Stimulated activated CD8-positive, alpha-beta memory T cell treated with anti-CD3 and anti-CD28 coated beads, Interleukin-4, amount 100 ng/mL, for 48 hours (primary cell): ENCODE measurements around the gene ELL.
A peak's percentile ranks its signal among the peaks of the same experiment; 100 is the strongest.

ENCODE experiments used
- DNase-seq: peaks from one replicate; pipeline ENCODE4 v3.0.0-alpha.2; 2020

Gene ELL

DNA sequence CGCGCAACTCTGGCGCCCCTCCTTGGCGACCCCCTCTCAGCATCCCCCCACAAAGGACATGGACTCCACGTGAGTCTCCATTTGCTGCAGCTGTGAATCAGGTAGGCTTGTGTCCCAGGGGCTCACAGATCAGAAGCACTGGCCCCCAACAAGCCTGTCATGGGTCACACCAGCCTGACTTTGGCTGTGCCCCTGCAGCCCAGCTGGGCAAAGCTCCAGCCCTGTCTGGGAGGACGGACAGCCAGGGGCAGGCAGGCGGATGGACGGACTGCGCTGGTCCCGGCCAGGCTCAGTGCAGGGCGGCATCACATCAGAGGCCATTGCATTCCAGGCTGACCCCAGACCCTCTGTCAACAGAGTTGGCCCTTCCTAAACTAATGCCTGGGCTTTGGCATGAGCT, 55.5 kb downstream of the ELL start:
- no peak for DNase-seq

DNA sequence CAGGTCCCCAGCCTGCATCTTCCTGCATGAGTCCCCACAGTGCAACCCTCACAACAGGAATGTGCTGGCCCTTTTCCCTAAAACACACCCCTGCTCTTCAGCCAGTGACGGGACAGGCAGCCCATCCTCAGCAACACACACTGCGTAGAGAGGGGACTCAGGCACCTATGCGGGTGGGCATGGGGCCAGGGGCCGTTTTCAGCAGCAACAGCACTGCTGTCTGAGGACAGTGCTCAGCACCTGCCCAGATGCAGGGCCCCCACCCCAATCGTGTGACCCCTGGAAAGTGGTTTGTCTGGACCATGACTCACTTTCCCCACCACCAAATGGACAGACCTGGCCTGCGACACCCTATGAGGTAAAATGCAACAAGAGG, 55.9 kb downstream of the ELL start:
- DNase-seq: no peak

DNA sequence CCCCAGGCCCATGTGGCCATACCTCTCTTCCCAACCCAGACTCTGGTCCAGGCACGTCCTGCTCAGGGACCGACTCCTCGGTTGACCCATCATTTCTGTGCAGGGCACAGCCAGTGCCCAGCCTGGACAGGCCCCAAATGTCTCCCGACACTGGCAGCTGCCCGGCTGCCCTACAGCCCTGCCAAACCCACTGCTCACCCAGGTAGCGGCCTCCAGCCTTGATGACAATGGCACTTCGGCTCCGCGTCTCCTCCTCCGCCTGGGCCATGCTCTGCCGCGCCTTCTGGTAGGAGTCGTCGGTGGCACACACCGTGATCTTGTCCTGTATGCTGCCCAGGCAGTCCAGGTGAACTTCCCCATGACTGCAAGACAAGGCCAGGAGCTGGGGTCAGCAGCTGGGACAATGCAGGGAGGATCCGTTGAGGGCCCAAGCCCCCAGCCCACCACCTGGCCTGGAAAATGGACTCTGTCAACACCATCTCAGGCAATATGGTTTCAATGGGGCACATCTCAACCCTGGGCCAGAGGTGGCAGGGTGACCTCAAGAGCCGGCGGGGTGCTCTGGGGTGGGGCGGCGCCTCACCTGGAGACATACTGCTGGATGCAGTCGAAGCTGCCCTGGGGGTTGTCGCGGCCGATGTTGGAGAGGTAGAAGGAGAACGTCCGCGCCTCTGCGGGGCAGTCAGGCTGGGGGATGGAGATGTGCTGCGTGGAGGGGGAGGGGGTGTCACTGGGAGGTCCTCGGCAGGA, 56.5 kb downstream of the ELL start:
- no peak for DNase-seq

DNA sequence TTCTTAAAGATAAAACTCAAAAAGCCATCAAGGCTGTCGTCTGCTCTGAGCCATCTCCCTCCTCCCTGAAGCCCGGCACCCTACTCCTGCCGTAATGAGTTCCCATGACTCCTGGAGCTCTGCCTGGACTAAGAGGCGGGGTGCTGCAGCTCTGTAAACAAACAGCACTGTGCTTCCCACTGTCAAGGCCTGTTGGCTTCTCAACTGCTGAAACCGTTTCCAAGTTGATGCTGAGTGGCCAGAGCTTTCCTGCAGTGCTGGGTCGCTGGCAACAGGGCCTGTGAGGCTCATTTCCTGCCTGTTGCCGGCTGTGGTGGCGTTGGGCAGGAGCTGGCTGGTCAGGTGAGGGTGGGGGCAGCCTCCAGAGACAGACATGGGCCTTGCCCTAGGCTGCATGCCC, 57.2 kb downstream of the ELL start:
- no peak for DNase-seq

DNA sequence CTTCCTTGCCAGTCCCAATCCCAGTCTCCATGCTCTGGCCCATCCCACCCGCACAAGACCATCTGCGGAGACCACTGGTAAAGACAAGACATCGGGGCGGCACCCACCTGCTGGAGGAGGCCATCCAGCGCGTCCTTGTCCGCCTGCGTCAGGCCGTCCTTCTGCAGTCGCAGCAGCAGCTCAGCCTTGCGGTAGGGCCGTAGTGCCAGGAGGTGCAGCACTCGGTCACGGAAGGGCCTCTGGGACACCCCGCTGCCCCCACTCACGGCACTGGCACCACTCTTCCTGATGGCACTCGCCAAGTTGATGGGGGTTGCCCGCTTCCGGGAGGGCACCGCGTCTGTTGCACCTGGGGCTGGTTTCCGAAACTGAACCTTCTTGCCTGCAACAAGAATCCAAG, 60.4 kb downstream of the ELL start:
- no peak for DNase-seq

DNA sequence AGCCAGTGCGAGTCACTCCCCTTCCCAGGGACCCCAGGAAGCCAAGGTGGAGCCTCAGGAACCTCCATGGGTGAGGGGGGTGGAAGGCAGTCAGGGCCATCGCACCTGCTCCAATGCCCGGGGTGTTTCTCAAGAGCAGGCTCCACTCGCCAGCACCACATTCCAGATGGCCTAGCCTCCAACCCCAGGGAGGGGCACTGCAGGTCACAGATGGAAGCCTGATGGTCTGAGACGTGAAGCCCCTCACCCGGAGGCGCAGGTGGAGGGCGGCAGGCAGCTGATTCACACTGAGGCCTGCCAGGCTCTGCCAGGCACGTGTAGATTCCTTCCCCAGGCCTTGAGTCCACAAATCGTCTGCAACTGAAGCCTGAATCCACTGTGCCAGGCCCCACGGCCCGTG, 61.0 kb downstream of the ELL start:
- DNase-seq: no peak

DNA sequence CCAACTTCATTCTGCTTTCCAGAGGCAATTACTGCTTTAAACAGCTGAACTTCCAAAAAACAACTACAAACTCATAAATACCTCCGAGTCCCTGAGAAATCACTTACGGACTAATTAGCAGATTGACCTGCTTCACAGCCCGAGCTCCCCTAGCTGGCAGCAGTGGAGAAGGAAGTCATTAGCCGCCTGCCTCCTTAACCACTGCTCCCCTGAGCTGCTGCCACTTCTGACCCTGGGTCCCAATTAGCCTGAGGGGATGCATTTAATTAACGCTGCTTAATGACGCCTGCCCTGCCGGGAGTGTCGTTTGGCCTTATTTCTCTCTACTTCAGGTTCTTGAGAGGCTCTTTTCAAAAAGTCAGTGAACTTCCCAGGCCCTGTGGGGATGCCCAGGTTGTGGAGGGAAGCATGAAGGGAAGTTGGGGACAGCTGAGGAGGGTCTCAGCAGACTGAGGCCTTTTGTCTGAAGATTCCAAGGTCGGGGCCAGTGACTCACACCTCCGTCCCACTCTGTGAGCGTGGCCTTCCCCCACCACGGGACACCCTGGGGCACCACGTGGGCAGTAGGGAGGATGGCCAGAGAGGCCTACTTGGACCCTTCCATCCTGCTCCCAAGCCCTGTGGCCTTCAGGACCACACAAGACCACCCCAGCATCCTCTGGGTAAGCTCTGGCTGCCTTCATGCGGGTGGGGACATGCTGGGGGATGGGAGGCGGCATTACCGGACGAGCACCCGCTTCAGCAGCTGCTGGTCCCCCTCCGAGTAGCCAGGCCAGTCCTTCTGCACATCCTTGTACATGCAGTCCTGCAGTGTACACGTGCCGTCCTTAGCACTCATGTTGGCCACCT, 64.2 kb downstream of the ELL start:
- no peak for DNase-seq

DNA sequence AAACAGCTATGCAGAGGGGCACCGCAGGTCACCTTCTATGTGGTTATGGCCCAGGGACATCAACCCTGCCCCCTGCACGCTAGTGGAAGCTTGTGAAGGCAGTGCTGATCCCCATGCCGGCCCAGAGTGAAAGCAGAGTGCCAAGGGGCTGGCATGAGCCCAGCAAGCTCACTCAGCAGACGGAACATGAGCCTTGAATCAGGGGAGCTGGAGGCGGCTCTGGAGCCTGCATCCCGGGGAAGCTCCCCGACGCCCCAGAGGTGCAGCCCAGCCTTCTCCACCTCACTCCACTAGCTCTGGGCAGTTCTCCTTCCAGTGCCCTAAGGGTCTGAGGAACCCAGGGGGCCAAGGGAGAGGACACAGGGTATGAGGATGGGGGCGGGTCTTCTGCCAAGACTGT, 64.9 kb downstream of the ELL start:
- no peak for DNase-seq

DNA sequence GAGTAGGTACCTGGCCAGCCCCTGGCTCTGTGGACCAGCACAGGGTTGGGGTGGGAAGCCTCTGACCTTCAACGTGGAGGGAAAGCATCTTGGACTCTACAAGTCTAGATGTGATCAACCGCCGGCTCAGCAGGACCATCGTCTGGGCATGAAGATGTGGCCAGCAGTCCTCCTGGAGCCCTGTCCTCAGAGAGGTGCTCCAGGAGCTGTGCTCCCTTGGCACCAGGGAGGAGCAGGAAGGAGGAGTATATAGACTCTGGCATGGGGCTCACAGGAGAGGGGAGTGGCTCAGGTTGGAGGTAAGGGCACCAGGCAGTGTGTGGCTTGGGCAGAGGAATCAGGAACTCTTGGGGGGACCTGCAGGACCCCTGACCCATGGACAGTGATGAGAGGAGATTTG, 65.6 kb downstream of the ELL start:
- DNase-seq: no peak

DNA sequence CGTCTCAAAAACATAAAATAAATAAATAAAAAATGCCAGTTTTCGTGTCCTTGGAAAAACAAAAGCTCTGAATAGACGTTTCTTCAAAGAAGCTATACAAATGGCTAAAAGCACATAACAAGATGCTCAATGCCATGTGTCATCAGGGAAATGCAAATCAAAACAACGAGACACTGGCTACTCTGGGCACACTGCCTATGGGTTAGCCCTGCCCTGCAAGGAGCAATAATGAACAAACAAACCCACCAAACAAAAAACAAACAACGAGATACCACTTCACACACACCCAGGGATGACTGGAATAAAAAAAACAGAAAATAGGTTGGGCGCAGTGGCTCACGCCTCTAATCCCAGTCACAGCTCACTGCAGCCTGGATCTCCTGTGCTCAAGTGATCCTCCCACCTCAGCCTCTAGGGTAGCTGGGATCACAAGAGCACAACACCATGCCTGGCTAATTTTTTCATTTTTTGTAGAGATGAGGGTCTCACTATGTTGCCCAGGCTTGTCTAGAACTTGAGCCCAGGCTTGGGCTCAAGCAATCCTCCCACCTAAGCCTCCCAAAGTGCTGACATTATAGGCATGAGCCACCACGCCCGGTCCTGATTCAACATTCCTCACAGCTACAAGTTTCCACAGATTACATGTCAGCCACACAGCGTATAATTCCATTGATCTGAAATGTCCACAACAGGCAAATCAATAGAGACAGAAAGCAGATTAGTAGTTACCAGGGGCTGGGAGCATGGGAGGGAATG, 68.4 kb downstream of the ELL start:
- DNase-seq: no peak

DNA sequence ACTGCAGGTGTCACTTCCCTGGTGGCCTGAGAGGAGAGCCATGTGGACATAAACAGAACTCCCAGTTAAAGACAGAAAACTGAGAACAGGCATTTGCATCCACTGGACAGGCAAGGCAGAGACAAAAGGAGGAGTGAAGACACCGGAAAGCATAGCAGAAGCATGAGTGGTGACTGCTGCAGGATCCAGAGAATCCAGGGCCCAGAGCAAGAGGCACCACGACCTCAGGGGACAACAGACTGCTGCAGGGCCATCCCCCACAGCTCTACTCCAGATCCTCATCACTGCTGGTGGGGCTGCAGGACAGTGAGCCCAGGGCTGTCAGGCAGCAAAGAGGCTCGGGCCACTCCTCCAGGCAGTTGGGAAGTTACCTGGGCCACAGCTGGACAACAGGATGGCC, 69.5 kb downstream of the ELL start:
- DNase-seq: no peak

DNA sequence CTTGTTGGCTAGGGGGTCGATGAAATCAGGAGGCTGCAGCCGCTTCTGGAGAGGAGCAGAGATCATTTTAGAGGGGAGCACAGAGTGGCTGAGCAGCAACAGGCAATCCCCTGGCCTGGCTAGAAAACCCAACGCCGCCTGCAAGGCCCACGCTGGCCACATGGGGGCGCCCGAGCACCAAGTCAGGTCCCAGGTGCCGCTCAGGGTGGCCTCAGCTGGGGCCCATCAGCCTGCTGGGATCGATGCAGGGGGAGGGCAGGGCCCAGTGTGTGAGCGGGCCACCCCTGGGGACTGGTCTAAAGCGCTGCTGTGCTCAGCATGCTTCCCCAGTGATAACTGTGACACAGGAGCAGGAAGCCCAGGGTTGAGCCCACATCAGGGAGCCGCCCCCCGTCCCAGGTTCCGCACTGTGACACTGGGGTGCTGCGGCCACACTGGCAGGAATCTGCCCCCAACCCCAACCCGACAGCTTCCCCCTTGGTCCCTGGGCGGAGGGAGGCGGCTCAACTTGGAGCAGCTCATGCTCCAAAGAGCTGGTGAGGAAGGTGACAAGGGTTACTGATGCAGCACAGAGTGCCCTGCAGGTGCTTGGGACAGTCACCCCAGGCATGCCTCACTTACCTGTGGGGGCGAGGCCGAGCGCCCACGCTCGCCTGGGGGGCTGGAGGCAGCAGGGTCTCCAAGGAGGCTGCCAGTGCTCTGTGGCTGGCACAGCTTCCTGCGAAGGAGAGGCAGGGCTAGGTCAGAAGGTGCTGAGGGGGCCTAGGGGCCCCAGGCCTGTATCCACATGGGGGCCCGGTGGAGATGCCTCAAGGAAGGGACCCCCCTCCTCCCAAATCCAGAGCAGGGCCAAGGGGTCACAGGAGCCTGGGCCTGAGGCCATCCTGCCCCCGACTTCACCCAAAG, 70.7 kb downstream of the ELL start:
- peak; percentile 97 for DNase-seq

DNA sequence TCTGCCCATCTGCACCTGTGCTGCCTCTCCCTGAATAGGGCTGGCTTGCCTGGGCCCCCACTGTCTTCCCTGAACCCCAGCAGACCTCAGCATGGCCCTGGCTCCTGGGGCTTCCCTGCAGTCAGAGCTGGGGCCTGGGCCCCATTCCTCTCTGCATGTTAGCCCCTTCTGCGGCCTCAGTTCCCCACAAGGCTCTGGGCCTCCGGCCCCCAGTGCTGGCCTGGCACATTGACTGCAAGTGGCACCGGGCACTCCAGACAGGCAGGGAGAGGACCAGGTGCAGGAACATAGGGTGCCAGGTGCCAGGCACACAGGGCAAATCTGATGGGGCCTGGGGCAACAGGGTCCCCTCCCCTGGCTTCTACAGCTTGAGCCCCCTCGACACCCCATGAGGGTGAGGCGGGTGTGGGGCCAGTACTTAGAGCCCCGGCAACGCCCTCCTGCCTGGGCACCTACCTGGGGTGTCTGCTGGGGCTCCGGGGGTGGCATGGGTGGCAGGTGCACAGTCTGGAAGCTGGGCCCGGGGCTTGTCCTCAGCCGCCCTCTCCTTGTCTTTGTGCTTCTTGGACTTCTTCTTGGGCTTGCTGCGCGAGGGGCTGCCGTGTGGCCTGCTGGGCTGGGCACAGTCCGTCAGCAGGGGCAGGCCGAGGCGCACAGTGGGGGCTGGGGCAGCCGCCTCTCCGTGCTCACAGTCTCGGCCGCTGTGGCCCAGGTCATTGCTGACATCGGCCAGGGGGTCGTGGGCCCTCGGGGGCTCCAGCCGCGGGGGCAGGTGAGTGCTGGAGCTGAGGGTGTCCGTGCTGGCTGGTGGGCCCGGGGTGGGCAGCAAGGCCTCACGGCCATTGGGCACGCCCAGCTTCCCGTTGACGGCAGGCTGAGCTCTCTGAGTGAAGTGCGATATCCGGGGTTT, 71.6 kb downstream of the ELL start:
- DNase-seq: no peak

DNA sequence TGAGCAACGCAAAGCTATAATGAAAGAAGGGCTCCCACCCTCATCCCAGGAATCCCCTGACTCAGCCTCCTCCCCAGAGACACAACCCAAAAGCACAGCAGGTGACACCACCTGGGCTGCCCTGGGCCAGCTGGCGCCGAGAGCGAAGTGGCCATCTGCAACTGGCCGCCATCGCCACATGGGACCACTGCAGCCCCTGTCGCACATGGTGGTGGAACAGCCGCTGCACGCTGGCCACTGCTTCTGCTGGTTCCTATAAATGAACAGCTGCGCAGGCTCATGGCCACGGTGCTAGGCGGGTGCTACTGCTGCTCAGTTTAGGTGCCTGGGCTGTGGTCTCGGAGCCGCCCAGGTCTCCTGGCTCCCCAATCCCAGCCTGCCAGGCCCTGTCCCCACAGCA, 72.3 kb downstream of the ELL start:
- no peak for DNase-seq

DNA sequence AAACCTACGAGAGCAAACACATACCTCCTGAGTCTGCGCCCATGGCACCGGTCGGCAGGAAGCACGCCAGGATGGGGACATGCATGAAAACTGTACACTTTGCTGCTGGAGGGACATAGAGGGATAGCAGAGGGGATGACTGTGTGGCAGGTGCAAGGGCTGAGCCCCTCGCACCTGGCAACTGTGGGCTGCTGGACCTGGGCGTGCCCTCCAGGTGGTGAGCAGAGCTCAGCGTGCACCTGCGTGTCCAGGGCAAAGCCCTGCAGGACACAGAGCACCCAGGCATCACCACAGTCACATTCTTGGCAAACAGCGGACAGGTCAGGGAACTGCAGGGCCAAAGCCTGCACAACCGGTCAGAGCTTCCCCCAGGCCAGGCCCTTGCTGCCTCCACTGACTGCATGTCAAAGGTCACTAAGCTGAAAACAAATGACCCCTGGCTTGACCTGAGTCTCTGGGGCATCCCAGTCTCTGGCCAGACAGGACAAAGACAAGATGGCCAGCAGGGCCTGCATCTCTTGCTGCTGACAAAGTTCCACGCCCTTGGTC, 75.0 kb downstream of the ELL start:
- DNase-seq: no peak

DNA sequence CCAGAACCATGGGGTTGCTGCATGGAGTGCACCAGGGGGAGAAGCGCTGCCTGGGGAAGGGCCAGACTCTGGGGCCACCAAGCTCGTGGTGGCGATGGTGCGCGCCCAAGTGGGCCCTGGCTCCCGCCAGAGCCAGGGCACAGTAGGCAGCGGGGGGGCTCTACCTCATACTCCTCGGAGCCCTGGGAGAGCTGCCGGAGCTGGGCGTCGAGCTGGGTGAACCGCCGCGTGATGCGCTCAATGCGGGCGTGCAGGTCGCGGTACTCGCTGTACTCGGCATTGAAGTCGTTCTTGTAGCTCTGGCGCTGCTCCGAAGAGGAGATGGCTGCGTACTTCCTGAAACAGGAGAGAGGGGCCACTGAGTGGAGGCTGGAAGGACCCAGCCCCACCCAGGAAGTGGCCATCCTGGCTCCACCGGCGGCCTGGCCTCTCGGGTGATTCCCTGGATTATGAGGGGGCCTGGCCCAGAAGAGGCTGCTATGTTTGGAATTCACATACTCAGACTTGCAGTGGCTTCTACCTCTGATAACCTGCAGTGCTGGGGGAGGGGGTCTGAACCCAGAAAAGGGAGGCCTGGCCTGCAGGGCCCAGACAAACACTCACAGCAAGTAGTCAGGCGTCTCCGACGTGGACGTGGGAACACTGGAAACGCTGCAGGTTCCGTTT, 75.6 kb downstream of the ELL start:
- no peak for DNase-seq

DNA sequence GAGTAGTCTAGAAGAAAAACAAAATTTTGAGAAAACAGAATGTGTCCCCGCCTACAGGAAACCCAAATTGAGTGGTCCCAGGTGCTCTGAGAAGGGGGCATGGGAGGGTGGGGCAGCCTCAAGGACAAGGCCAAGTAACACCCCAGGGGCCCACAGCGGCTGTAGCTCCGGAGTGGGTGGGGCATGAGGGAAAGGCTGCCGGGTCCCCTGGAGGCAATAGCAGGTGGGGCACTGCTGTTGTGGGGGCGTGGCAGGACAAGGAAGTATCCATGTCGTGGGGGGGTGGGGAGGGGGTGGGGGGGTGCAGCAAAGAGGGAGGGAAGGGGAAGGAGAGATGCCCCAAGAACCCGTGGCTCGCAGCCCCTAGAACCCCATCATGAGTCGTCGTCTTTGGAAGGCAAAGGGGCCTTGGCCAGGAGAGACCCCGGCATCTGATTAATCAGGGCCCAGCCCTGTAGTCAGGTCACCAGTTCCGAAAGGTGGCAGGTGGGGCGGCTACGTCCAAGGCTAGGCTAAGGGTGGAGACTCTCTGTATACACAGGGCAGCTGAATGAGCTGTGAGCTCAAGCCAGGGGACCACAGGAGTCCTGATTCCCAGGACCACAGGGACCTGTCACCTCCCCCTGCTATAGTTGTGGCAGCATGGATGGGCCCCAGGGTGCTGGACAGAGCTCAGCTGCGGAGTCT, 76.5 kb downstream of the ELL start:
- DNase-seq: no peak

DNA sequence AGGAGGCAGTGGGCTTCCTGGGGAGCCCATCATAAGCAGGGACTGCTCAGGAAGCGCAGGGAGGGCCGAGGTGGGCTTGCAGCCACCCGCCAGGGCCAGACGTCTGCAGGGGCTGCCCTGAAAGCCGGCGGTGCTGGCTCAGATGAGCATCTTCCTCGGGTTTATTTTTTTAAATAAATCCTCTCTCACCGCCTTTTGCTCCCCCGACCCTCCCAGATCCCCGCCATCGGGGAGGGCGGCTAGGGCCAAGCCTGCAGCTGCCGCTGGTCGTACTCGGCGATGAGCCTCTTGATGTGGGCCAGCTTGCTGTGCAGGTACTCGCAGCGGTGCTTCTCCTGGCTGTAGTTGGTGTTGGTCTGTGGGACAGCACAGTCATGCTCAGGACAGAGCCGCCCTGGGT, 77.4 kb downstream of the ELL start:
- no peak for DNase-seq

DNA sequence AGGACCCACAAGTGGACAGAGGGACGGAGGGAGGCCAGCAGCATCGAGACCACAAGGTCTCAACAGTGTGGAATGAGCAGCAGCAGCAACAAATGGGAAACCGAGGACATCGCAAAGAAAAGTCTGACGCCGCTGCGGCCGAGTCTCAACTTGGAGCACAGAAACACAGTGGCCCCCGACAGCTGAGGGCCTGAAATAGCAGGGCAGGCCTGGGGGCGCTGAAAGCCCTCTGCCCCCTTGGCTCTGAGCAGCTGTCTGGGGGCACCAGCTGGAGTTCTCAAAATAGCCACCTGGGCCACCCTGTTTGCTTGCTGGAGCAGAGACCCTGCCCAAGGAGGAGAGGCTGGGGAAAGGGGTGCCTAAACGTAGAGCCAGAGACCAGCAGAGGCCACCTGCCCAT, 78.0 kb downstream of the ELL start:
- no peak for DNase-seq

DNA sequence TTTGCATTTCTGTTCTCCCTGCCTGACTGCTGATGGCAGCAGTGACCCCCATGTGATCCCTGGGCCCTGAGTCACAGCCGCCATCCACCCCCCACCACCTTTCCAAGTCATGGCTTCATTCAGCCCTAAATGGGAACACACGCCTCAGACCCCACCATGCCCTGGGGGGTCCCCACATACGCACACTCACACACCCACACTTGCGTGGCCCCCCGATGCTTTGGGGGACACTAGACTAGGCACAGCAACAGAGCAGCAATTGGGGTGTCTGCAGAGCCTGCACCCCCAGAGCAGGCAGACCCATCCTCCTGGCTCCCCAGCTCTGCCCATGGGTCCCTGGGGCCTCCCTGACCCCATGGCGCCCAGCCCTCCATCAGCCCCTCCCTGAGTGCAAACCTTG, 78.5 kb downstream of the ELL start:
- no peak for DNase-seq
